Uterus (tissue), 4 donors: ENCODE measurements around the gene LPXN. TPM values are rescaled to one million over a fixed set of nuclear protein-coding genes. Genes with fewer than 3 reads are reported as not detected.

Experiments
- DNase-seq, 2 donors: peaks; one replicate each; pipeline ENCODE4 v3.0.0-alpha.2; 2019 to 2020
- H3K27ac ChIP-seq, 2 donors: fragments of 200-600 bp; sonication (generic); 1 replicate in 1 of 2; 2 replicates in 1 of 2; pipeline ENCODE4 v1.5.1; 2016 to 2018
- H3K27me3 ChIP-seq, 2 donors: fragments of 200-600 bp; sonication (generic); one replicate each; pipeline ENCODE4 v1.5.1; 2018 to 2019; ENCODE audit warnings: control low read depth in 1 of 2
- H3K36me3 ChIP-seq, 2 donors: fragments of 200-600 bp; sonication (generic); one replicate each; pipeline ENCODE4 v1.5.1; 2019; ENCODE audit warnings: control low read depth in 1 of 2
- H3K4me1 ChIP-seq, 2 donors: fragments of 200-600 bp; sonication (generic); one replicate each; pipeline ENCODE4 v1.5.1; 2018 to 2019; ENCODE audit warnings: control low read depth in 1 of 2
- H3K4me3 ChIP-seq, 2 donors: fragments of 200-600 bp; sonication (generic); 1 replicate in 1 of 2; 2 replicates in 1 of 2; pipeline ENCODE4 v1.5.1; 2018 to 2019; ENCODE audit warnings: mild to moderate bottlenecking in 1 of 2
- H3K9me3 ChIP-seq, 2 donors: fragments of 200-600 bp; sonication (generic); one replicate each; pipeline ENCODE4 v1.5.1; 2019; ENCODE audit warnings: control low read depth in 1 of 2
- POLR2A ChIP-seq, 2 donors: fragments of 450-650 bp; IDR thresholded peaks; one replicate each; pipeline ENCODE4 v1.6.1; 2016; ENCODE audit warnings: antibody characterized with exemption in 2 of 2, mild to moderate bottlenecking in 1 of 2, moderate library complexity in 1 of 2
- intact Hi-C: fragments of 100-400 bp; cut with DNase I; formaldehyde crosslinking; loops from one replicate; pipeline ENCODE4 v1.15.1; 2023; ENCODE audit warnings: low total_unique reads
- total RNA-seq, 4 donors: library from RNA; depleted of rRNA in 3 of 4; stranded (reverse); fragments of >200 nt in 3 of 4; gene quantifications; one replicate each; pipeline versions ENCODE4 v1.1.0 to v1.2.4, GENCODE V29; 2014 to 2023
- TF ChIP-seq, protein P1 (sequence below), 4 experiments: fragments of 200-600 bp in 2 of 4; fragments of 450-650 bp in 2 of 4; sonication (generic) in 2 of 4; IDR thresholded peaks; one replicate each; pipeline ENCODE4 v1.5.1; 2016 to 2019; ENCODE audit warnings: antibody characterized with exemption in 4 of 4, mild to moderate bottlenecking in 2 of 4, moderate library complexity in 1 of 4
- donor health status: DM: yes; HTN: yes; CAD: no.

The LPXN gene
- total RNA-seq, 4 donors from 2014 or later, result 0.59 to 11.1 (median 8.8) TPM

DNA sequence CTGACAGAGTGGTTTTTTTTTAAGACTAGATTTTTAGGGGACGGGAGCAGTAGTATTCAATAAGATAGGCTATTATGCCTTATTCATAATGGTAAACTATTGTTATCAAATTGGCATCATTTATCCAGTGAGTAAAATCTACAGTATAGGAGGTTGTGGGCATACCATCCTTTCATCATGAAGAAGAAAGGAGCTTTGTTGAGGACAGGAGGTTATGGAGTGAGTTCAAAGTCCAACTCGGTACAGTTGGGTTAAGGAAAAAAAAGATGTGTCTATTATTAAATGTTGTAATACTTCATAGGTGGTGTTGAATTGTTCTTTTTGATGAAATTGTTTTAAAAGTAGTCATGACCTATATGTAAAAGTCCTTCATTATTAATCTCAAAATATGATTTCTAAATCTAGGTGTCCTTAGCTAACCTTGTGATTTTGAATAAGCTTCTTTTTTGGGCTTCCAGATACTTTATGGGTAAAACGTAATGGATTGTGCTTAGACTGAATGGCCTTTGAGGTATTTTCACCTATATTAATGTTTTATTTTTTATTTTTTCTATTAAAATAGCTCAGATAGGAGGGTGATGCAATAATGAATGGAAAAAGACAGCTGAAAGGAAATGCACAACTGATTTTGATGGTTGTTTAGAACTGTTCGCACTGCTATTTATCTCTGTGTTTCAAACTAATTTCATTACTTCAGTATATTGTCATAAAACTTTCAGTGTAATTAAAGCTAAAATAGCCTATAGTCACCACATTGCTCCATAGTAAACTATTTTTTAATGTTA is 31.5 kb upstream of the LPXN start:
- DNase-seq, result no peak
- Histone ChIP-seq H3K36me3 (no peaks in the 10 kb centered on the region), H3K27ac (no peak overlapping the region)

DNA sequence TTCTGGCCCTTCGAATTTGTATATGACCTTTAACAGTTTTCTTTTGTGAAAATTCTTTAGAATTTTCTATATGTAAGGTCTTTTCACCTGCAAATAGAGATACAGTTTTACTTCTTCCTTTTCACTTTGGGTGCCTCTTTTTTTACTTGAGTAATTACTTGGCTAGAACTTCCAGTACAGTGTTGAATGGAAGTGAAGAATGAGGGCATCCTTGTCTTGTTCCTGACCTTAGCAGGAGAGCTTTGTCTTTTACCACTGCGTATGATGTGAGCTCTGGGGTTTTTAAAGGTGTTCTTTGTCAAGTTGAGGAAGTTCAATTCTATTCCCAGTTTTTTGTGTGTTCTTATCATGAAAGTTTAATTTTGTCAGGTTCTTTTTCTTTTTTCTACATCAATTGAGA is 24.9 kb upstream of the LPXN start:
- Histone ChIP-seq H3K4me3 (no peak overlapping the region), H3K36me3 (no peaks in the 10 kb centered on the region), H3K27me3 (no peaks in the 10 kb centered on the region), H3K9me3 (no peaks in the 10 kb centered on the region), H3K27ac (no peak overlapping the region), H3K4me1 (no peaks in the 10 kb centered on the region)
- intact Hi-C loops, result no loop called here
- DNase-seq, result no peak
- TF ChIP-seq POLR2A (IDR thresholded peaks at IDR 0.05), result no peak
- TF ChIP-seq, protein P1, sequence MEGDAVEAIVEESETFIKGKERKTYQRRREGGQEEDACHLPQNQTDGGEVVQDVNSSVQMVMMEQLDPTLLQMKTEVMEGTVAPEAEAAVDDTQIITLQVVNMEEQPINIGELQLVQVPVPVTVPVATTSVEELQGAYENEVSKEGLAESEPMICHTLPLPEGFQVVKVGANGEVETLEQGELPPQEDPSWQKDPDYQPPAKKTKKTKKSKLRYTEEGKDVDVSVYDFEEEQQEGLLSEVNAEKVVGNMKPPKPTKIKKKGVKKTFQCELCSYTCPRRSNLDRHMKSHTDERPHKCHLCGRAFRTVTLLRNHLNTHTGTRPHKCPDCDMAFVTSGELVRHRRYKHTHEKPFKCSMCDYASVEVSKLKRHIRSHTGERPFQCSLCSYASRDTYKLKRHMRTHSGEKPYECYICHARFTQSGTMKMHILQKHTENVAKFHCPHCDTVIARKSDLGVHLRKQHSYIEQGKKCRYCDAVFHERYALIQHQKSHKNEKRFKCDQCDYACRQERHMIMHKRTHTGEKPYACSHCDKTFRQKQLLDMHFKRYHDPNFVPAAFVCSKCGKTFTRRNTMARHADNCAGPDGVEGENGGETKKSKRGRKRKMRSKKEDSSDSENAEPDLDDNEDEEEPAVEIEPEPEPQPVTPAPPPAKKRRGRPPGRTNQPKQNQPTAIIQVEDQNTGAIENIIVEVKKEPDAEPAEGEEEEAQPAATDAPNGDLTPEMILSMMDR (IDR thresholded peaks at IDR 0.05), result no peak

More for the DNA sequence above, 31.5 kb upstream of the LPXN start:
- no peak overlapping the region for H3K4me3 ChIP-seq
- intact Hi-C loops, result no loop called here
- no peaks in the 10 kb centered on the region for H3K4me1 ChIP-seq
- no peaks in the 10 kb centered on the region for H3K9me3 ChIP-seq
- H3K27me3 ChIP-seq, result no peaks in the 10 kb centered on the region
- TF ChIP-seq, protein P1 (IDR thresholded peaks at IDR 0.05), result no peak

DNA sequence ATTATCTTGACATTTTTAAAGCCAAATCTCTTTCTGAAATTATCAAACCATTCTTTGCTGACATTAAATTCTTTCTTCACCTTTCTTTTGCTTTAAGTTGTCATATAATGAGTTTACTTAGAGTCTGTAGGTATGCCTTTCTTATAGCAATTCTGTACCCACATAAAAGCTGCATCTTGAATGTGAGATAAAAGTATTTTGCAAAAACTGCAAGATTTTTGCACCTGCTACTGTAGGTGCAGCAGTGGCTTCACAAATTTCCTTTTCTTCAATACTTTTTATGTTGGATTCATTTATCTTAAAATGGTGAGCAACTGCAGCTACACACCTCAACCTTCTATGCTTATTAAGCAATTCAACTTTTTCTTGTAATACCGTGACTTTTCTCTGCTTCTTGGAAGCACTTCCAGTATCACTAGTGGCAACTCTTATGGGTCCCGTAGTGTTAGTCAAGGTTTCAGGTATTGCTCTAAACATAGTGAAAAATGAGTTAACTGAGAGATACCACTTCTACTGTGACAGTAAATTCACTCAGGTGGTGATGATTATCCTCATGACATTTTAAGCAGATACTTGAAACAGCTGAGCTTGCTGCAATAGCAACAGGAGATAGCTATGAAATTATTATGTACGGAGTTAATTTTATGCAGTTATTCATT is 22.0 kb upstream of the LPXN start:
- no peak for TF ChIP-seq POLR2A (IDR thresholded peaks at IDR 0.05)
- no peak overlapping the region for H3K27ac ChIP-seq
- H3K36me3 ChIP-seq, result no peaks in the 10 kb centered on the region
- H3K9me3 ChIP-seq, result no peaks in the 10 kb centered on the region
- no peaks in the 10 kb centered on the region for H3K4me1 ChIP-seq
- DNase-seq, result no peak
- intact Hi-C loops, result no loop called here
- no peaks in the 10 kb centered on the region for H3K27me3 ChIP-seq
- no peak overlapping the region for H3K4me3 ChIP-seq

DNA sequence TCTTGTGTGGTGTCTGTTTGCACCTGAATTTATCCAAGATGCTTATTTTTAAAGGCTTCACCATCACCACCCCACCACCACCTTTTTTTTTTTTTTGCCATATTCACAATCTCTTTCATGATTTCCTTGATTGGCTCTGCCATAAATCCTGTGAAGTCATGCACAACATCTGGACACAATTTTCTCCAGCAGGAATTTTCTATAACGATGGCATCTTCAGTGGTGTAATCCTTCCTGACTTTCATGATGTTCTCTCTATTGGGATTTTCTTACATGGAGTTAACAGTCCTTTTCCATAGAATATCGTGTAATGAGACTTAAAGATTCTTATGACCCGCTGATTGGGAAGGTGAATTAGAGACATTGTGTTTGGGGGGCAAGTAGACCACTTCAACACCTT is 21.0 kb upstream of the LPXN start:
- Histone ChIP-seq H3K27ac (no peak overlapping the region), H3K36me3 (no peaks in the 10 kb centered on the region), H3K9me3 (no peaks in the 10 kb centered on the region), H3K27me3 (no peaks in the 10 kb centered on the region), H3K4me3 (no peak overlapping the region), H3K4me1 (no peaks in the 10 kb centered on the region)
- intact Hi-C loops, result no loop called here
- DNase-seq, result no peak
- TF ChIP-seq, protein P1 (IDR thresholded peaks at IDR 0.05), result no peak
- TF ChIP-seq POLR2A (IDR thresholded peaks at IDR 0.05), result no peak

DNA sequence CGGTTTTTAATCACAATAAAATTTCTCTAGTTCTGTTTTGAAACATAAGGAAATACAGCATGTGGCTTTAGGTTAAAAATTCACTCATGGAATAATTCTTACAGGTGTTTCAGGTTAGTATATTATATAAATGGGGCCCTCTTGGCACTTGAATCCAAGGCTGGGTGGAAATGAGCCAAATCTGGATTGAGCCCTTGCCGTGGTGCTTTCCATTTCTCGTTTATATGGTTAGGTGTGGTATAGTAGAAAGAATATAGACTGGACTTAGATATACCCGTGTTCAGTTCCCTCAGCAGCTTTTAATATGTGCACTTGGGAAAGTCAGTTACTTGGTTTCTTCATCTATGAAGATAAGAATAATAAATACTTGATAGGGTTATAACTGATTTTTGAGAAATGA is 19.2 kb upstream of the LPXN start:
- Histone ChIP-seq H3K9me3 (no peaks in the 10 kb centered on the region), H3K36me3 (no peaks in the 10 kb centered on the region), H3K27ac (no peak overlapping the region), H3K4me3 (no peak overlapping the region), H3K27me3 (no peaks in the 10 kb centered on the region), H3K4me1 (no peaks in the 10 kb centered on the region)
- no peak for DNase-seq
- no peak for TF ChIP-seq POLR2A (IDR thresholded peaks at IDR 0.05)
- TF ChIP-seq, protein P1 (IDR thresholded peaks at IDR 0.05), result no peak
- intact Hi-C loops, result no loop called here
